Astrocyte (in vitro differentiated cells and primary cell): ENCODE data around the gene PTPRO. TPM values are rescaled to one million over a fixed set of nuclear protein-coding genes. Genes with fewer than 3 reads are reported as not detected.

Source experiments
- DNase-seq: peaks from one replicate; pipeline ENCODE4 v3.0.0-alpha.2; 2010; ENCODE audit warnings: low read depth
- FAIRE-seq: peaks from 2 replicates; lab custom pipeline; 2011; peaks lifted over from hg19 to GRCh38; lab: Jason Lieb, UNC
- H2AFZ ChIP-seq: 2 replicates; pipeline ENCODE4 v1.6.0; 2012; ENCODE audit warnings: low read depth, low read length, inconsistent platforms
- H3K27ac ChIP-seq: 2 replicates; pipeline ENCODE4 v1.5.1; 2011; ENCODE audit warnings: low read depth, low read length, inconsistent platforms
- H3K27me3 ChIP-seq: 2 replicates; pipeline ENCODE4 v1.6.0; 2011; ENCODE audit warnings: low read length, inconsistent platforms; ENCODE audit not compliant: insufficient read depth
- H3K36me3 ChIP-seq: 2 replicates; pipeline ENCODE4 v1.5.1; 2011; ENCODE audit warnings: low read length, inconsistent platforms; ENCODE audit not compliant: insufficient read depth
- H3K4me1 ChIP-seq: 2 replicates; pipeline ENCODE4 v1.5.1; 2011; ENCODE audit warnings: low read length, inconsistent platforms; ENCODE audit not compliant: insufficient read depth
- H3K4me2 ChIP-seq: 2 replicates; pipeline ENCODE4 v1.6.0; 2012; ENCODE audit warnings: low read length, inconsistent platforms
- H3K4me3 ChIP-seq: 2 replicates; pipeline ENCODE4 v1.5.1; 2011; ENCODE audit warnings: low read depth, mild to moderate bottlenecking, low read length, inconsistent platforms; ENCODE audit not compliant: insufficient read depth
- H3K79me2 ChIP-seq: 2 replicates; pipeline ENCODE4 v1.6.0; 2012; ENCODE audit warnings: mild to moderate bottlenecking, low read length, inconsistent platforms; ENCODE audit not compliant: insufficient read depth
- H3K9ac ChIP-seq: 2 replicates; pipeline ENCODE4 v1.6.0; 2012; ENCODE audit warnings: mild to moderate bottlenecking, low read length, inconsistent platforms
- H3K9me3 ChIP-seq: 2 replicates; pipeline ENCODE4 v1.5.1; 2012; ENCODE audit warnings: low read depth, mild to moderate bottlenecking, low read length, inconsistent platforms; ENCODE audit not compliant: insufficient read depth
- H4K20me1 ChIP-seq: 2 replicates; pipeline ENCODE4 v1.6.0; 2012; ENCODE audit warnings: low read length, inconsistent platforms; ENCODE audit not compliant: insufficient read depth
- H3K27ac Mint-ChIP-seq: one replicate; pipeline ENCODE4 v1.8.0; 2021; ENCODE audit warnings: mild to moderate bottlenecking, mixed read lengths; ENCODE audit not compliant: unreplicated experiment
- H3K27me3 Mint-ChIP-seq: one replicate; pipeline ENCODE4 v1.8.0; 2021; ENCODE audit warnings: low read depth, mixed read lengths; ENCODE audit not compliant: unreplicated experiment
- H3K36me3 Mint-ChIP-seq: one replicate; pipeline ENCODE4 v1.8.0; 2021; ENCODE audit warnings: low read depth, mixed read lengths; ENCODE audit not compliant: unreplicated experiment
- H3K4me1 Mint-ChIP-seq: one replicate; pipeline ENCODE4 v1.8.0; 2021; ENCODE audit warnings: low read depth, mixed read lengths; ENCODE audit not compliant: unreplicated experiment
- H3K4me3 Mint-ChIP-seq: one replicate; pipeline ENCODE4 v1.8.0; 2021; ENCODE audit warnings: mild to moderate bottlenecking, moderate library complexity, mixed read lengths; ENCODE audit not compliant: unreplicated experiment
- H3K9me3 Mint-ChIP-seq: one replicate; pipeline ENCODE4 v1.8.0; 2021; ENCODE audit warnings: mild to moderate bottlenecking, mixed read lengths; ENCODE audit not compliant: unreplicated experiment
- CTCF ChIP-seq: IDR thresholded peaks from 2 replicates; pipeline ENCODE4 v1.5.1; 2011; ENCODE audit warnings: low read depth, mild to moderate bottlenecking, inconsistent platforms, low read length, moderate library complexity; ENCODE audit not compliant: insufficient read depth
- EZH2 ChIP-seq: IDR thresholded peaks from 2 replicates; pipeline ENCODE4 v1.6.1; 2012; ENCODE audit warnings: mild to moderate bottlenecking, low read length, inconsistent platforms; ENCODE audit not compliant: insufficient read depth
- total RNA-seq: library from RNA; stranded (reverse); gene quantifications from 2 replicates; pipeline ENCODE4 v1.2.1, GENCODE V29; 2021

PTPRO gene
- total RNA-seq, 1 donor from 2014 or later: 0.39 TPM

GRCh38 chr12:15364221-15365160 lies 42.2 kb downstream of the PTPRO start:
- Histone ChIP-seq H3K9ac (no peak overlapping the region), H3K4me2 (no peak overlapping the region), H3K36me3 (no peaks in the 10 kb centered on the region), H3K79me2 (no peaks in the 10 kb centered on the region), H3K9me3 (no peaks in the 10 kb centered on the region), H2AFZ (no peak overlapping the region), H3K4me3 (no peak overlapping the region), H4K20me1 (no peaks in the 10 kb centered on the region), H3K27me3 (no peaks in the 10 kb centered on the region), H3K27ac (no peak overlapping the region), H3K4me1 (no peaks in the 10 kb centered on the region)
- no peak overlapping the region for H3K27ac Mint-ChIP-seq
- TF ChIP-seq EZH2 (no peak), CTCF (no peak)
- no peak overlapping the region for H3K4me3 Mint-ChIP-seq
- H3K4me1 Mint-ChIP-seq: no peaks in the 10 kb centered on the region
- no peaks in the 10 kb centered on the region for H3K36me3 Mint-ChIP-seq
- FAIRE-seq (no peak), DNase-seq (peak; percentile 73)
- no peaks in the 10 kb centered on the region for H3K9me3 Mint-ChIP-seq
- H3K27me3 Mint-ChIP-seq: peaks cover 3% of the 10 kb centered on the region

DNA sequence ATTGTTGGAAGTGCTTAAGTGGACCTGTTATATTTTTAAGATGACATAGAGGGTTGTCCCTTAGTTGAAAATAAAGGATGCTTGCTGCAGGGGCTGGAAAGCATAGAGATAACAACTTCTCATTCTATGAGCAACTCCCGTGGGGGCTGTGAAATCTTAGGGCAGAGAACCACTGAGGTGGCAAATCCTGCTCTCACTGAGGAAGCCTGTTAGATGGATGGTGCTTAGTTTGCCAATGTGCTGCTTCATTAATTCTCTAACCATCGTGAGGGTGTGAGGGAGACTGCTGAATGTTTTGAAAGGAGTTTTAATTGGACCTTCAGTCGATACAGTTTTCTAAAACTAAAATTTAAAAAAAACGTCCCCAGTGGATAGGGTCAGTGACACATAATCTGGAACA lies 46.5 kb downstream of the PTPRO start:
- Mint-ChIP-seq H3K27me3 (peaks cover 3% of the 10 kb centered on the region), H3K36me3 (no peaks in the 10 kb centered on the region), H3K27ac (no peak overlapping the region), H3K4me1 (no peaks in the 10 kb centered on the region), H3K9me3 (no peaks in the 10 kb centered on the region), H3K4me3 (no peak overlapping the region)
- H3K9ac ChIP-seq: no peak overlapping the region
- no peak overlapping the region for H3K4me2 ChIP-seq
- no peaks in the 10 kb centered on the region for H4K20me1 ChIP-seq
- no peaks in the 10 kb centered on the region for H3K27me3 ChIP-seq
- H3K9me3 ChIP-seq: no peaks in the 10 kb centered on the region
- TF ChIP-seq EZH2 (no peak), CTCF (no peak)
- no peaks in the 10 kb centered on the region for H3K36me3 ChIP-seq
- DNase-seq: no peak
- H3K4me1 ChIP-seq: no peaks in the 10 kb centered on the region
- no peak overlapping the region for H3K27ac ChIP-seq
- H2AFZ ChIP-seq: no peak overlapping the region
- FAIRE-seq: no peak
- no peaks in the 10 kb centered on the region for H3K79me2 ChIP-seq
- no peak overlapping the region for H3K4me3 ChIP-seq

GRCh38 chr12:15372352-15372751 lies 50.0 kb downstream of the PTPRO start:
- Mint-ChIP-seq H3K36me3 (no peaks in the 10 kb centered on the region), H3K4me3 (no peak overlapping the region), H3K4me1 (no peaks in the 10 kb centered on the region), H3K27ac (no peak overlapping the region), H3K27me3 (peaks cover 3% of the 10 kb centered on the region), H3K9me3 (peaks cover 3% of the 10 kb centered on the region)
- Histone ChIP-seq H3K4me3 (no peak overlapping the region), H4K20me1 (no peaks in the 10 kb centered on the region), H3K9me3 (no peaks in the 10 kb centered on the region), H3K9ac (no peak overlapping the region), H3K27ac (no peak overlapping the region), H3K36me3 (no peaks in the 10 kb centered on the region), H2AFZ (no peak overlapping the region), H3K4me1 (no peaks in the 10 kb centered on the region), H3K79me2 (no peaks in the 10 kb centered on the region), H3K27me3 (no peaks in the 10 kb centered on the region), H3K4me2 (no peak overlapping the region)
- FAIRE-seq: no peak
- DNase-seq: no peak
- TF ChIP-seq CTCF (no peak), EZH2 (no peak)
